Measurements from ENCODE around the gene BID.

- TF ChIP-seq EZH2phosphoT487 (IDR thresholded peaks at IDR 0.05; ENCODE audit: borderline replicate concordance) (no peak), CTCF (IDR thresholded peaks at IDR 0.05 in 2 of 3, conservative IDR thresholded peaks at IDR 0.05 in 1 of 3; ENCODE audit: borderline replicate concordance in 1 of 3, insufficient read depth in 1 of 3, low read depth in 2 of 3, low read length in 2 of 3) (no peak), POLR2A (IDR thresholded peaks at IDR 0.05; ENCODE audit: borderline replicate concordance, extremely low read depth, insufficient read depth, insufficient read length) (no peak), ZFX (IDR thresholded peaks at IDR 0.05) (no peak), POLR2AphosphoS5 (IDR thresholded peaks at IDR 0.05; ENCODE audit: low read depth, low read length) (no peak), REST (IDR thresholded peaks at IDR 0.05; ENCODE audit: low read depth) (no peak), RAD21 (IDR thresholded peaks at IDR 0.05; ENCODE audit: low read depth) (no peak), TCF7L2 (IDR thresholded peaks at IDR 0.05; ENCODE audit: borderline replicate concordance, extremely low read depth, insufficient read depth, insufficient read length) (no peak), ELF1 (IDR thresholded peaks at IDR 0.05; ENCODE audit: borderline replicate concordance, low read depth) (no peak)
Observed at GRCh38 chr22:17705951-17706900, 68.0 kb downstream of the BID start.
